ENCODE data around the gene HHATL. TPM values are rescaled to one million over a fixed set of nuclear protein-coding genes. Genes with fewer than 3 reads are reported as not detected.

Gene HHATL
- total RNA-seq, 6 donors from 2014 or later, result 0.71 to 1.6 (median 0.98) TPM; not detected in 2

DNA sequence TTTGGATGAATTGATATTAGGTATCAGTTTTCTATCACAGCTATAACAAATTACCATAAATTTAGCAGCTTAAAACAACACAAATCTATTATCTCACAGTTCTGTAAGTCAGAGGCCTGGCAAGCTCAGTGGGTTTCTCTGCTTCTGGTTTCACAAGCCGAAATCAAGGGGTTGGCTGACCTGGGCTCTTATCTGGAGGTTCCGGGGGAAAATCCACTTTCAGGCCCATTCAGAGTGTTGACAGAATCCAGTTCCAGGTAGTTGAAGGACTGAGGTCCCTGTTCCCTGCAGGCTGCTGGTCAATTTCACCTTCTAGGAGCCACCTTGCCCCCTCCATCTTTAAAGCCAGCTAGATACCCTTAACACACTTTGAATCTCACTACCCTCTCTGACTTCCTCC lies 11.1 kb upstream of the HHATL start:
- ATAC-seq (ENCODE audit: low FRiP score in 2 of 2), result no peak
- WGBS, 2 donors, result 66 to 72% methylated on average over 2 of the region's 2 CpGs
- Histone ChIP-seq H3K4me3 (no peak overlapping the region), H3K36me3 (no peaks in the 10 kb centered on the region), H3K4me1 (no peaks in the 10 kb centered on the region), H3K27me3 (no peaks in the 10 kb centered on the region), H3K27ac (no peak overlapping the region), H3K9me3 (no peaks in the 10 kb centered on the region)
- DNase-seq, result peak in 1 of 2 donors; percentile 48
- TF ChIP-seq, protein P1, sequence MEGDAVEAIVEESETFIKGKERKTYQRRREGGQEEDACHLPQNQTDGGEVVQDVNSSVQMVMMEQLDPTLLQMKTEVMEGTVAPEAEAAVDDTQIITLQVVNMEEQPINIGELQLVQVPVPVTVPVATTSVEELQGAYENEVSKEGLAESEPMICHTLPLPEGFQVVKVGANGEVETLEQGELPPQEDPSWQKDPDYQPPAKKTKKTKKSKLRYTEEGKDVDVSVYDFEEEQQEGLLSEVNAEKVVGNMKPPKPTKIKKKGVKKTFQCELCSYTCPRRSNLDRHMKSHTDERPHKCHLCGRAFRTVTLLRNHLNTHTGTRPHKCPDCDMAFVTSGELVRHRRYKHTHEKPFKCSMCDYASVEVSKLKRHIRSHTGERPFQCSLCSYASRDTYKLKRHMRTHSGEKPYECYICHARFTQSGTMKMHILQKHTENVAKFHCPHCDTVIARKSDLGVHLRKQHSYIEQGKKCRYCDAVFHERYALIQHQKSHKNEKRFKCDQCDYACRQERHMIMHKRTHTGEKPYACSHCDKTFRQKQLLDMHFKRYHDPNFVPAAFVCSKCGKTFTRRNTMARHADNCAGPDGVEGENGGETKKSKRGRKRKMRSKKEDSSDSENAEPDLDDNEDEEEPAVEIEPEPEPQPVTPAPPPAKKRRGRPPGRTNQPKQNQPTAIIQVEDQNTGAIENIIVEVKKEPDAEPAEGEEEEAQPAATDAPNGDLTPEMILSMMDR (IDR thresholded peaks at IDR 0.05), result no peak
- TF ChIP-seq EP300 (IDR thresholded peaks at IDR 0.05), result no peak
- no peak for TF ChIP-seq POLR2AphosphoS5 (IDR thresholded peaks at IDR 0.05)
- no peak for TF ChIP-seq POLR2A (IDR thresholded peaks at IDR 0.05)

GRCh38 chr3:42712688-42713372 lies 10.2 kb upstream of the HHATL start:
- Histone ChIP-seq H3K4me3 (no peak overlapping the region), H3K36me3 (no peaks in the 10 kb centered on the region), H3K9me3 (no peaks in the 10 kb centered on the region), H3K27ac (no peak overlapping the region), H3K4me1 (no peaks in the 10 kb centered on the region), H3K27me3 (no peaks in the 10 kb centered on the region)
- ATAC-seq (ENCODE audit: low FRiP score in 2 of 2) (no peak), DNase-seq (peak in 1 of 2 donors; percentile 14)
- no peak for TF ChIP-seq POLR2AphosphoS5 (IDR thresholded peaks at IDR 0.05)
- TF ChIP-seq POLR2A (IDR thresholded peaks at IDR 0.05), result no peak
- no peak for TF ChIP-seq EP300 (IDR thresholded peaks at IDR 0.05)
- TF ChIP-seq, protein P1 (IDR thresholded peaks at IDR 0.05), result no peak
- WGBS, 2 donors, result 78 to 87% methylated on average over 4 to 5 of the region's 5 CpGs

- Histone ChIP-seq H3K36me3 (no peaks in the 10 kb centered on the region), H3K27me3 (no peaks in the 10 kb centered on the region), H3K9me3 (no peaks in the 10 kb centered on the region), H3K4me1 (no peaks in the 10 kb centered on the region), H3K4me3 (no peak overlapping the region), H3K27ac (no peak overlapping the region)
- DNase-seq (no peak), ATAC-seq (ENCODE audit: low FRiP score in 2 of 2) (no peak)
- TF ChIP-seq POLR2A (IDR thresholded peaks at IDR 0.05) (no peak), EP300 (IDR thresholded peaks at IDR 0.05) (no peak), POLR2AphosphoS5 (IDR thresholded peaks at IDR 0.05) (no peak)
- TF ChIP-seq, protein P1 (IDR thresholded peaks at IDR 0.05), result no peak
- WGBS, 2 donors, result 90 to 100% methylated on average over 2 to 4 of the region's 4 CpGs
These were observed 9.7 kb upstream of the HHATL start for GRCh38 chr3:42712344-42712648.

- no peak overlapping the region for H3K27ac ChIP-seq
- TF ChIP-seq POLR2AphosphoS5 (IDR thresholded peaks at IDR 0.05) (no peak), EP300 (IDR thresholded peaks at IDR 0.05) (no peak), POLR2A (IDR thresholded peaks at IDR 0.05) (no peak)
- TF ChIP-seq, protein P1 (IDR thresholded peaks at IDR 0.05), result no peak
- H3K4me1 ChIP-seq, result no peaks in the 10 kb centered on the region
- 50 to 53% methylated on average over 6 of the region's 6 CpGs for WGBS, 2 donors
- ATAC-seq (ENCODE audit: low FRiP score in 2 of 2), result no peak
- no peaks in the 10 kb centered on the region for H3K9me3 ChIP-seq
- no peaks in the 10 kb centered on the region for H3K36me3 ChIP-seq
- no peak overlapping the region for H3K4me3 ChIP-seq
- H3K27me3 ChIP-seq, result no peaks in the 10 kb centered on the region
- peak in 1 of 2 donors; percentile 8 for DNase-seq
These were observed 9.1 kb upstream of the HHATL start for GRCh38 chr3:42711491-42712343.
